ENCODE results near the gene SIX2.
"Not testable (repeated sequence)": the region's sequence is repeated elsewhere in the genome, so short reads cannot be mapped to it uniquely, and the experiment has no call there.

SIX2 gene

DNA sequence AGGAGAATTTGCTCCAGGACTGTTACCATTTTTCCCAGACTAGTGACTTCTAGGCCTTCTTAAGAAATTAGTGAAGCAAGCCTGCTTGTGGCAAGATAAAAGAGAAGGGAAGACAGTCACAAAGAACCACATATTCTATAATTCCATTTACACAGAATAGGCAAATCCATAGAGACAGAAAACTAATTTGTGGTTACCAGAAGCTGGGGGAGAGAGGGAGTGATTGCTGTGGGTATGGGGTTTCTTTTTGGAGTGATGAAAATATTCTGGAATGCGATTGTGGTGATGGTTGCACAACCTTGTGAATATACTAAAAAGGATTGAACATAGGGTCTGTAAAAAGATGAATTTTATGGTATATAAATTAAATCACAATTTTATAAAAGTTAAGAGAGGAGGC lies 37.5 kb upstream of the SIX2 start:
- no peak for DNase-seq (ENCODE audit: low read depth)

DNA sequence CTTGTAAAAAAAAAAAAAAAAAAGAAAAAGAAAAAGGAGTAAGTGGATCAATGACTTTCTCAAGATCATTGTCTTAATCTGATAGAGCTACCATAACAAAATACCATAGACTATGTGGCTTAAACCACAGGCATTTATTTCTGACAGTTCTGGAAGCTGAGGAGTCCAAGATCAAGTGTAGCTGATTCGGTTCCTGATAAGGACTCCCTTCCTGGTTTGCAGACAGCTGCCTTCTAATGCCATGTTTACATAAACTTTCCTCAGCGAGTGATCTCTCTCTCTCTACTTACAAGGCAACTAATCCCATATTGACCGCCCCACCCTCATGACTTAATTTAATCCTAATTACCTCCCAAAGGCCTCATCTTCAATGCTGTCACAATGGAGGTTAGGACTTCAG lies 36.5 kb upstream of the SIX2 start:
- TF ChIP-seq, protein P1, sequence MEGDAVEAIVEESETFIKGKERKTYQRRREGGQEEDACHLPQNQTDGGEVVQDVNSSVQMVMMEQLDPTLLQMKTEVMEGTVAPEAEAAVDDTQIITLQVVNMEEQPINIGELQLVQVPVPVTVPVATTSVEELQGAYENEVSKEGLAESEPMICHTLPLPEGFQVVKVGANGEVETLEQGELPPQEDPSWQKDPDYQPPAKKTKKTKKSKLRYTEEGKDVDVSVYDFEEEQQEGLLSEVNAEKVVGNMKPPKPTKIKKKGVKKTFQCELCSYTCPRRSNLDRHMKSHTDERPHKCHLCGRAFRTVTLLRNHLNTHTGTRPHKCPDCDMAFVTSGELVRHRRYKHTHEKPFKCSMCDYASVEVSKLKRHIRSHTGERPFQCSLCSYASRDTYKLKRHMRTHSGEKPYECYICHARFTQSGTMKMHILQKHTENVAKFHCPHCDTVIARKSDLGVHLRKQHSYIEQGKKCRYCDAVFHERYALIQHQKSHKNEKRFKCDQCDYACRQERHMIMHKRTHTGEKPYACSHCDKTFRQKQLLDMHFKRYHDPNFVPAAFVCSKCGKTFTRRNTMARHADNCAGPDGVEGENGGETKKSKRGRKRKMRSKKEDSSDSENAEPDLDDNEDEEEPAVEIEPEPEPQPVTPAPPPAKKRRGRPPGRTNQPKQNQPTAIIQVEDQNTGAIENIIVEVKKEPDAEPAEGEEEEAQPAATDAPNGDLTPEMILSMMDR (IDR thresholded peaks at IDR 0.05; ENCODE audit: insufficient read depth, low read depth, low read length, missing control alignments), result no peak
- no peak for DNase-seq (ENCODE audit: low read depth)
- no peak overlapping the region for H3K4me3 ChIP-seq (ENCODE audit: low read length)

More for the DNA sequence above, 37.5 kb upstream of the SIX2 start:
- no peak overlapping the region for H3K4me3 ChIP-seq (ENCODE audit: low read length)
- TF ChIP-seq, protein P1 (IDR thresholded peaks at IDR 0.05; ENCODE audit: insufficient read depth, low read depth, low read length, missing control alignments), result no peak

DNA sequence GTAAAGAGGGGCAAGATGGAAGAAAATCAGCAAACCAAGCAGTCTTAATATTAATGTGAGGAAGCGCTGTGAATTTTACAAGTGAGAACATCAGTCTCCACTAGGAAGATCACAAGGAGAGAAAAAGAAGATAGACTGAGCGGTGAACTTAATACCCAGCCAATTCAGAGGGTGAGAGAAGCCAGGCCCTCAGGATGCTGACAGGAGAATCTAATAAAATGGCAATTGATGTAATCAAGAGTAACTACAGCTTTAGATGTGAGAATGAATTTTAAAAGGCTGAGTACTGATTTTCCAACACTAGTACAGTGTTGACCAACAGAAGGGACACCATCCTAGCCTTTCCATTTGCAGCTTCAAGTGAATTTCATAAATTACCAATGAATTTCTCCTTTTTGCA lies 35.7 kb upstream of the SIX2 start:
- no peak overlapping the region for H3K4me3 ChIP-seq (ENCODE audit: low read length)
- TF ChIP-seq, protein P1 (IDR thresholded peaks at IDR 0.05; ENCODE audit: insufficient read depth, low read depth, low read length, missing control alignments), result no peak
- DNase-seq (ENCODE audit: low read depth), result no peak

DNA sequence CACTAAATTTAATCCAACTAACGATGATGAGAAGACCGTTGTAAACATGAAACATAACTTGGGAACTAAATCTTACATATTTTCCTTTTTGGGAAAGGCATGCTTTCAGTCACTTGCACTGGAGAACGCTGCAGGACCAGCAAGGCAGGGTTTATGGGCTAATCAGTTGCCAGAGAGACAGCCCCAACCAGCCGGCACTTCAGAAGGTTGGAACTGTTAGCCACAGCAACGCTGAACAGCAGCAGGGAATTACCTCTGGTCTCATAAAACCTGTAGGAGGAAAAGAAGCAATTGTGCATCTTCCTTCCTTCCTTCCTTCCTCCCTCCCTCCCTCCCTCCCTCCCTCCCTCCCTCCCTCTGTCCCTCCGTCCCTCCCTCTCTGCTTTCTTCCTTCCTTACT lies 33.9 kb upstream of the SIX2 start:
- no peak overlapping the region for H3K4me3 ChIP-seq (ENCODE audit: low read length)
- TF ChIP-seq, protein P1 (IDR thresholded peaks at IDR 0.05; ENCODE audit: insufficient read depth, low read depth, low read length, missing control alignments), result no peak
- DNase-seq (ENCODE audit: low read depth), result no peak

DNA sequence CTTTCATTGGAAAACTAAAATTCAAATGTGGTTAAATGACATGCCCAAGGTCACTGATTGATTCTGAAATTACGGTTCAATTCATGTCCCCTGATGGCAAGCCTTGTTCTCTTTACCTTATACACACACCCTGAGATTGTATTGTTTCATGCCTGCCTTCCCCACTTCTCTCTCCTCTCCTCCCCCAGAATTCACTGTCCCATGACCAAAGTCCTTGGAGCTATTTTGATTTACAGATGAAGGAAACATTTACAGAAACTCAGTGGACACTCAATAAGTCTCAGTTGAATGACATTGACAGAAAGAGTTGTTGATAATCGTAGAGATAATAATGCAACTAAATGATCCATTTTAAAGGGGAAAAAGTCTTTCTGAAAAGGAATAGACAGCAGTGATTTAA lies 33.1 kb upstream of the SIX2 start:
- DNase-seq (ENCODE audit: low read depth), result no peak
- H3K4me3 ChIP-seq (ENCODE audit: low read length), result no peak overlapping the region
- TF ChIP-seq, protein P1 (IDR thresholded peaks at IDR 0.05; ENCODE audit: insufficient read depth, low read depth, low read length, missing control alignments), result no peak

DNA sequence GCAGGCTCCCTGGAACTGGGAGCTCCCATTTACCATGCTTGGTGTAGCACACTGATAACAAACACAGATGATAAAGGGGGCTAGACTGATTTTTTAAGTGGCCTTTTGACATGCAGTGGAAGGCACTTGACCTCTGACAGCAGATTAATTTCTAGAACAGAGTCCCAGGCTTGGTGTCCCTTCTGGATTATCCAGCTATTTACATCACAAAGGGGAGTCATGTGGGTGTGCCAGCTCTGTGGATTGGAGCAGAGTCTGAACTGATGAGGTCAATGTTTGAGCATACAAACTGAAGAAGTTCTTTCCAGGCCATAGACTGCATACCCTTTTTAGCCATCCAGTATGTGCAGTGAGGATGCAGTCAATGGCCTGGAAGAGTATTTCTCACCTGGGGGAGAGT lies 31.5 kb upstream of the SIX2 start:
- TF ChIP-seq, protein P1 (IDR thresholded peaks at IDR 0.05; ENCODE audit: insufficient read depth, low read depth, low read length, missing control alignments), result no peak

DNA sequence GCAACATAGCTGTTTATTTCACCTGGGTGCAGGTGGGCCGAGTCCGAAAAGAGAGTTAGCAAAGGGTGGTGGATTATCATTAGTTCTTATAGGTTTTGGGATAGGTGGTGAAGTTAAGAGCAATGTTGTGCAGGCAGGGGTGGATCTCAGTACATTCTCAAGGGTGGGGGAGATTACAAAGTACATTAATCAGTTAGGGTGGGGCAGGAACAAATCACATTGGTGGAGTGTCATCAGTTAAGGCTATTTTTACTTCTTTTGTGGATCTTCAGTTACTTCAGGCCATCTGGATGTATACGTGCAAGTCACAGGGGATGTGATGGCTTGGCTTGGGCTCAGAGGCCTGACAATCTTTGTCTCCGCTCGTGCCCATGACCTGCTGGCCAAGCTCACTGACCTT lies 30.6 kb upstream of the SIX2 start:
- H3K4me3 ChIP-seq (ENCODE audit: low read length), result not testable (repeated sequence)
- DNase-seq (ENCODE audit: low read depth), result peak; percentile 27

More for the DNA sequence above, 31.5 kb upstream of the SIX2 start:
- H3K4me3 ChIP-seq (ENCODE audit: low read length), result no peak overlapping the region
- DNase-seq (ENCODE audit: low read depth), result no peak

DNA sequence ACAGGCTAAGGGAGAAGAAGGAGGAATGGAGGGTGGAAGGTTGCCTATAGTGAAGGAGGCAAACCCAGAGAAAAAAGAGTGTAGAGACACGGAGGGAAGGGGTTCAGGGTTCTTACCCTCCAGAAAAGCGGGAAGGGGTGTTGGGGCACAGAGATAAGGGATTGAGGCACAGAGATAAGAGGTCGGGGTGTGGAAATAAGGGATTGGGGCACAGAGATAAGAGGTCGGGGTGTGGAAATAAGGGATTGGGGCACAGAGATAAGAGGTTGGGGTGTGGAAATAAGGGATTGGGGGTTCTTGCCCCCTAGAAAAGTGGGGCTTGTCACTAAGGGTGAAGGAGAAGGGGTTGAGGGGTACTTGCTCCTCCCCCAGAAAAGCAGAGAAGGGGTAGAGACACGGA lies 29.6 kb upstream of the SIX2 start:
- not testable (repeated sequence) for H3K4me3 ChIP-seq (ENCODE audit: low read length); DNase-seq (ENCODE audit: low read depth)

Measured in epithelial cell of esophagus (primary cell).